Endometrium (tissue), 2 donors: Measurements from ENCODE around the gene SLC26A11.
"Not testable (repeated sequence)": the region's sequence is repeated elsewhere in the genome, so short reads cannot be mapped to it uniquely, and the experiment has no call there.

Experiments used
- FAIRE-seq: peaks from 2 replicates; lab custom pipeline; 2012; peaks lifted over from hg19 to GRCh38; lab: Jason Lieb, UNC
- donor health status: control.
- donor health status: control.

SLC26A11 gene

DNA sequence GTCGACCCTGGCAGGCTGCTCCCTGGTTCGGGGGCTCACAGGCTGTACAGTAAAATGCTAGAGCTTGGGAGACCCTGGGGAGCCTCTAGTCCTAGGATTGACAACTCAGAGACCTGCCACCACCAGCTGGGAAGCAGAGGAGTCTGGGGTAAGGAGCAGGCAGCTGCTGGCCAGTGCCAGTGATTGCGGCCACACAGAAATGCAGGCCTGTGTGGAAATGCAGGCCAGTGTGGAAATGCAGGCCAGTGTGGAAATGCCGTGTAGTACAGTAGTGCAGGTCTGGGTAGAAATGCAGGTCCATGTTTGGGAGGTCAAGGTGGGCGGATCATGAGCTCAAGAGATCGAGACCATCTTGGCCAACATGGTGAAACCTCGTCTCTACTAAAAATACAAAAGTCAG, 23.6 kb upstream of the SLC26A11 start:
- no peak for FAIRE-seq

DNA sequence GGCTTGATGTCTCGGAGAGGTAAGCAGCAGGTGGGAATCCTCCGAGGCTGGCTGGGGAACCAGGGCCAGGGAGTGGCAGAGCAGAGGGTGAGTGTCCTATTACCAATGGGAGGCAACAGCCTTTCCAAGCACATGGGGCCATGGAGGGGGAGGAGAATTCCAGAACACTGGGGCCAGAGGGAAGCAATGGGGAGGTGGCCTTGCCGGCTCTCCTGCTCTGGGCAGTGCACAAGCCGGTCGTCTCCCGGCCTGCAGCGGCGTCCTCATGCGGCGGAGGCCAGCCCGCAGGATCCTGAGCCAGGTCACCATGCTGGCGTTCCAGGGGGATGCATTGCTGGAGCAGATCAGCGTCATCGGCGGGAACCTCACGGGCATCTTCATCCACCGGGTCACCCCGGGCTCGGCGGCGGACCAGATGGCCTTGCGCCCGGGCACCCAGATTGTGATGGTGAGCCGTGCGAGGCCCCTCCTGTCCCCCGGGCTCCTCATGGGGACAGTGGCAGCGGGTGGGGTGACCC, 22.0 kb upstream of the SLC26A11 start:
- no peak for FAIRE-seq

DNA sequence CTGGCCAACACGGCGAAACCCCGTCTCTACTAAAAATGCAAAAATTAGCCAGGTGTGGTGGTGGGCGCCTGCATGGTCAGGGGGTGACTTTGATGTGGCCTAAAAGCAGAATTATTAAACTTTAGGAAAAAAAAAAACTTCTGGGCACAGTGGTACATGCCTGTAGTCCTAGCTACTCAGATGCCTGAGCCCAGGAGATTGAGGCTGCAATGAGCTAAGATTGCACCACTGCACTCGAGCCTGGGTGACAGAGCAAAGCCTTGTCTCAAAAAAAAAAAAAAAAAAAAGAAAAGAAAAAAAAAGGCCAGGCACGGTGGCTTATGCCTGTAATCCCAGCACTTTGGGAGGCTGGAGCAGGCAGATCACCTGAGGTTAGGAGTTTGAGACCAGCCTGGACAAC, 20.9 kb upstream of the SLC26A11 start:
- FAIRE-seq: not testable (repeated sequence)

DNA sequence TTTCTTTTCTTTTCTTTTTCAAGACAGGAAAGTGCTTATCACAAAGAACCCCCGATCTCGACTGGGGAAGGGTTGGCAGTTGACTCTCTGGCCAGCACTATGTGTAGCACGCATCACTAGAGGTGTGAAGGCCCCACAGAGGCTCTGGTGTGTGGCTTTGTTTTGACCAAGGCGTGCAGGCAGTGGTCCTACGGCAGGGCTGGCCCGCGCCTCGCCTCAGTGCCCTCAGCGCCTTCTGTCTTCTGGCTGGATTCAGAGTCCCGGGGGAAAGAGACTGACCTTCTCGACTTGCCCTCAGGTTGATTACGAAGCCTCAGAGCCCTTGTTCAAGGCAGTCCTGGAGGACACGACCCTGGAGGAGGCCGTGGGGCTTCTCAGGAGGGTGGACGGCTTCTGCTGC, 18.8 kb upstream of the SLC26A11 start:
- no peak for FAIRE-seq

DNA sequence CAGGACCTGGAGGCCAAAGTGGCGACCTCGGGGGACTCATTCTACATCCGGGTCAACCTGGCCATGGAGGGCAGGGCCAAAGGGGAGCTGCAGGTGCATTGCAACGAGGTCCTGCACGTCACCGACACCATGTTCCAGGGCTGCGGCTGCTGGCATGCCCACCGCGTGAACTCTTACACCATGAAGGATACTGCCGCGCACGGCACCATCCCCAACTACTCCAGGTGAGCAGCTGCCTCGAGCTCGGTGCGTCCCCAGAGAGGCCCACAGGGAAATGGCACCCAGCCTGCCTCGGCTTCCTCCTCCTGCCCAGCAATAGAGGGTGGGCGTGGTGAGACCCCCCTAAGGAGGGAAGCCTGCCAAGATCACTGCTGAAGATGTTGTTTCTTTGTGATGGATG, 18.0 kb upstream of the SLC26A11 start:
- FAIRE-seq: no peak

DNA sequence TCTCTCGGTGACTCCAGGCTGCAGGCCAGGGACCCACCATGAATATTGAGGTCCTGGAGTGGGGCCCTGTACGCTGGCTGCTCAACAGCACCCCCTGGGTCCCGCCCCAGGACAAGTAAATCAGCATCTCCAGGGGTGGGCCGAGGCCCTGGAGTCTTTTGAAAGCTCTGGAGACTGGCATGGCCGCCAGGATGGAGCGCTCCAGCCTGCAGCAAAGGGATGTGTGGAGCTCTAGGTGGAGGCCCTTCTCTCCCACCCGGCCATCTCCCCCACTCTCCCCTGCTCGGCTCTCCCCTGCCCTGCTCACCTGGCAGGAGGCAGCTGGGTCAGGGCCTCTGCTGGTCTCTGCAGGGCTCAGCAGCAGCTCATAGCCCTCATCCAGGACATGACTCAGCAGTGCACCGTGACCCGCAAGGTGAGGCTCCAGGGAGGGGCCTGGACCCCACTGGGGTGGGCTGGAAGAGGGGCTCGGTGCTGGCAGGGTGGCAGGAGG, 16.7 kb upstream of the SLC26A11 start:
- no peak for FAIRE-seq

GRCh38 chr17:80204626-80205468, 15.4 kb upstream of the SLC26A11 start:
- no peak for FAIRE-seq

GRCh38 chr17:80205811-80206210, 14.4 kb upstream of the SLC26A11 start:
- no peak for FAIRE-seq

DNA sequence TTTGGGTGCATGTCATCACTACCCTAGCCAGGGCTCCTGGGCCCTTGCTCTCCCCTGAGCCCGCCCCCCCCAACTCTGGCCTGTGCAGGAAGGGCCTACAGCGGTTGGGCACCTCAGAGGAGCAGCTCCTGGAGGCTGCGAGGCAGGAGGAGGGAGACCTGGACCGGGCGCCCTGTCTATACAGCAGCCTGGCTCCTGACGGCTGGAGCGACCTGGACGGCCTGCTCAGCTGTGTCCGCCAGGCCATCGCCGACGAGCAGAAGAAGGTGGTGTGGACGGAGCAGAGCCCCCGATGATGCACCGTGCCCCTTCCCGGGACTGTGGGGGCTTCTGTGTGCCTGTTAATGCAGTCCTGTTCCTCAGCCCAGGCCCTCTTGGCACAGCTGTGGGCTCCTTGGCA, 12.2 kb upstream of the SLC26A11 start:
- FAIRE-seq: no peak

- no peak for FAIRE-seq
Observed at GRCh38 chr17:80209765-80210164, 10.5 kb upstream of the SLC26A11 start.

- FAIRE-seq: no peak
Observed at GRCh38 chr17:80210348-80211108, 9.7 kb upstream of the SLC26A11 start.

GRCh38 chr17:80212109-80212508, 8.1 kb upstream of the SLC26A11 start:
- FAIRE-seq: no peak

- FAIRE-seq: no peak
Observed at GRCh38 chr17:80212511-80212910, 7.7 kb upstream of the SLC26A11 start.

DNA sequence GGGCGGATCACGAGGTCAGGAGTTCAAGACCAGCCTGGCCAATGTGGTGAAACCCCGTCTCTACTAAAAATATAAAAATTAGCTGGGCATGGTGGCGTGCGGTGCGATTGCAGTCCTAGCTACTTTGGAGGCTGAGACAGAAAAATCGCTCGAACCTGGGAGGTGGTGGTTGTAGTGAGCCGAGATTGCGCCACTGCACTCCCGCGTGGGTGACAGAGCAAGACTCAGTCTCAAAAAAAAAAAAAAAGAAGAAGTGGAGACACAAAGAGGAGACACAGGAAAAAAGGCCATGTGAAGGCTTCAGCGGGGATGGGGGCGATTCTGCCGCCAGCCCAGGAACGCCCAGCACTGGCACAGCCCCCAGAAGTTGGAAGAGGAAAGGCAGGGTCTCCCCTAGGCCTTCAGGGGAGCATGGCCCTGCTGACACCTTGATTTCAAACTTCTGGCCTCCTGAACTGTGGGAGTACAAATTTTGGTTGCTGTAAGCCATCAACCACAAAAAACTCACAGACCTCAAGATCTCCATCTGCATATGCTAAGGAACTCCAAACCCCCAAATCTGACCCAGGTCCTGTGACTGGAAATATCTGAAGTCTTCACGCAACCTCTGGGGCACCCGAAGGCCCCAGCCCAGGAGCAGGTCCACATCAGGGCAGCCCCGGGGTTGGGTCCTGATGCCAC, 7.1 kb upstream of the SLC26A11 start:
- no peak for FAIRE-seq

DNA sequence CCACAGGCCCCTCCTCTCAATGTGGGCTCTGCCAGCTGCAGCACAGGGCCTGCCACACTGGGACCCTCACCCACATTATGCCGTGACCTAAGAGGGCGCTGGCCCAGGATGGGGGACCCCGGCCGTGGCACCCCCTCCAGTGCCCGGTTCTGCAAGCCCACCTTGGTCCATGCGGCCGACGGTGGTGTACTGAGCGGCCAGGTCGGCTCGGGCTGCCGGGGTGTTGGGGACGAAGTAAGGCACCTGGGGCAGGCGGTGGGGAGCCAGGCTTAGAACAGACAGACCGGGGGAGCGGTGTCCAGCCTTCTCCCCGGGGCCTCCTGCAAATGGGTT, 6.6 kb upstream of the SLC26A11 start:
- FAIRE-seq: no peak

DNA sequence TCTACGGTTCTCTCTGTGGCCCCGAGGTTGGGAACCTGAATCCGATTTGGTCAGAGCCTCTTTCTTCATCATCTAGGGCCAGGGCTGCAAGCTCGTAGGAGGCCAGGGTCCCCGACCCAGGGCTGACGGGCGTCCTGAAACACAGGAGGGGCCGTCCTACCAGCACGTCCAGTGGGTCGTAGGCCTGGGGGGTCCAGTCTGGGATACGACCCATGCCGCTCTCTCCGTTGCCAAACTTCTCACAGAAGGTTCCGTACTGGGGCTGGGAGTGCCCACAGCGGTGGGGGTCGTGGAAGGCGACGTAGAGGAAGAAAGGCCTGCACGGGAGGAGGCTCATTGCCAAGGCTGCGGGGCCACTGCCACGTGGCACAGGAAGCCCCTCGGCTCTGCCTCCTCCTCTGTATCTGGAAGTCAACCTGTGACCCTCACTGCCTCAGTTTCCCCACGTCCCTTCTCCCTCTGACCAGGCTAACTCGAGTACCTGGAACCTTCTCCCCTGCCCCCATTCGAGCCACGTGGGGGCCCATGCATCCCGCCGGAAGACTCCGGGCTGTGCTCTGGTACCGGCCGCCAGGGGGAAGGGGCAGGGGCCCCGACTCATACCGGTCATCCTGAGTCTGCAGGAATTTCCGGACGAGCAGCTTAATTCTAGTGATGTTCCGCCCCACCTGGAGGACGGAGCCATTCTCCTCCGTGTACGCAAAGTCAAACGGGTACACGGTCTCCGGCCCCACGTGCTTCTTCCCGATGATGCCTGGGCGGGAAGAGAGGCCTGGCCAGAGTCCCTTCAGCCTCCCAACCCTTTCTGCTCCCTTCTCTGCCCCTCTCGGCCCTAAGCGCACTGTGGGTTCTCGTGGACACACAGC, 6.0 kb upstream of the SLC26A11 start:
- no peak for FAIRE-seq

GRCh38 chr17:80214878-80215210, 5.4 kb upstream of the SLC26A11 start:
- no peak for FAIRE-seq

- FAIRE-seq: no peak
Observed at GRCh38 chr17:80216473-80217456, 3.5 kb upstream of the SLC26A11 start.

DNA sequence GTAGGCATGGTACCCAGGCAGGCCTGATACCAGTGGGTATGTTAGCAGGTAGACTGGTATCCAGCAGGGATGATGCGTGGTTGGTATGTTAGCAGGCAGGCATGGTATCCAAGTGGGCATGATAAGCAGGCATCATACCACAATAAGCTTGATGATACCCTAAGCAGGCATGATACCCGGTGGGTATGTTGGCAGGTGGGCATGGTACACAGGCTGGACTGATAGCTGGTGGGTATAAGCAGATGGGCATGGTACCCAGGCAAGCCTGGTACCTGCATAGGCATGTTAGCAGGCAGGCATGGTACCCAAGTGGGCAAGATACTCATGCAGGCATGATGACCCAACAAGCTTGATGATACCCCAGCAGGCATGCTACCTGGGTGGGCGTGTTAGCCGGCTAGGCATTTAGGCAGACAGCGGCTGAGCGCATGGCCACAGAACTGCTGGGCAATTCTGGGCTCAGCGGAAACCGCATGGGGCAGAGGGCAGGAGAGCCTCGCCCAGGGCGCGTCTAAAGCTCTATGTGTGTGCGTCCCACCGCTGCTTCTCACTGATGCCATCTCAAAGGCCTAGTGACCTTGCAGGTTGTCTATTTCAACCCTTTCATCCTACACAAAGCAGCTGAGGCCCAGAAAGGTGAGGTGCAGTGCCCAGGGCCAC, 2.4 kb upstream of the SLC26A11 start:
- no peak for FAIRE-seq

DNA sequence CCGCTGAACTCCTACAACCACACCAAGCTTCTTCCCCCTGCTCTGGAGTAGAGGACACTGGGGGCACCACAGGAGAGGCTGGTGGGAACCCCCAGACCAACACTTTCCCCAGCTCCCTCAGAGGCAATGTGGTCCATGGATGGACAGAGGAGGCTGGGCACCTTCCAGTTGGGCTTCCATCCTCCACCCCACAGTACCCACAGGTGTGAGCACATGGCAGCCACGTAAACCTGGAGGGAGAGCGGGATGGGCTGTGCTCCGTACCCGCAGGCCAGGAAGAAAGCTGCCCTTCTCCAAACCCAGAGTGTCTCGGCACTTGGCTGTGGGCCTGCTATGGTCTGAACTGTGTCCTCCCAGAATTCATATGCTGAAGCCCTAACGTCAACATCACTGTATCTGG, 1.8 kb upstream of the SLC26A11 start:
- FAIRE-seq: no peak
